ENCODE data around the gene CERK.

CERK gene

GRCh38 chr22:46764140-46764680 is 26.2 kb upstream of the CERK start:
- DNase-seq: no peak

- DNase-seq: no peak
Observed at GRCh38 chr22:46763051-46763705, 25.1 kb upstream of the CERK start.

- DNase-seq: peak; percentile 95
Observed at GRCh38 chr22:46762238-46763050, 24.4 kb upstream of the CERK start, which contains the start of gene TBC1D22A. Gene TBC1D22A, plus strand, starts transcription at chr22:46762650. Its CDS starts 137 bp downstream, at chr22:46762787.

GRCh38 chr22:46761539-46762237 is 23.6 kb upstream of the CERK start:
- DNase-seq: no peak

- DNase-seq: no peak
Observed at GRCh38 chr22:46761017-46761416, 23.0 kb upstream of the CERK start.

GRCh38 chr22:46758867-46759290 is 20.8 kb upstream of the CERK start:
- DNase-seq: no peak

- DNase-seq: no peak
Observed at GRCh38 chr22:46758121-46758520, 20.1 kb upstream of the CERK start.

GRCh38 chr22:46757104-46757503 is 19.1 kb upstream of the CERK start:
- DNase-seq: no peak

- no peak for DNase-seq
Observed at GRCh38 chr22:46756097-46756496, 18.0 kb upstream of the CERK start.

GRCh38 chr22:46755525-46755924 is 17.5 kb upstream of the CERK start:
- DNase-seq: no peak

GRCh38 chr22:46754826-46755225 is 16.8 kb upstream of the CERK start:
- DNase-seq: no peak

- no peak for DNase-seq
Observed at GRCh38 chr22:46754110-46754799, 16.2 kb upstream of the CERK start.

- no peak for DNase-seq
Observed at GRCh38 chr22:46753761-46754109, 15.7 kb upstream of the CERK start.

GRCh38 chr22:46753360-46753759 is 15.3 kb upstream of the CERK start:
- no peak for DNase-seq

GRCh38 chr22:46752988-46753310 is 14.9 kb upstream of the CERK start:
- DNase-seq: no peak

GRCh38 chr22:46752286-46752987 is 14.4 kb upstream of the CERK start:
- no peak for DNase-seq

- DNase-seq: no peak
Observed at GRCh38 chr22:46750863-46751443, 12.9 kb upstream of the CERK start.

- no peak for DNase-seq
Observed at GRCh38 chr22:46750530-46750800, 12.4 kb upstream of the CERK start.

- DNase-seq: no peak
Observed at GRCh38 chr22:46749682-46750529, 11.9 kb upstream of the CERK start.

GRCh38 chr22:46748908-46749675 is 11.0 kb upstream of the CERK start:
- peak; percentile 31 for DNase-seq
